HepG2 (cell line): ENCODE results near the gene HPCAL1. TPM values are rescaled to one million over a fixed set of nuclear protein-coding genes. Genes with fewer than 3 reads are reported as not detected.
A peak's percentile ranks its signal among the peaks of the same experiment; 100 is the strongest.

Source experiments
- CBX2 ChIP-seq, 2 experiments: fragments of 200-600 bp in 1 of 2; sonication (generic); formaldehyde crosslinking in 1 of 2; IDR thresholded peaks; 2 replicates each; pipeline versions ENCODE4 v1.7.0 to v1.8.1; 2018 to 2022; ENCODE audit warnings: low read depth in 2 of 2, low read length in 1 of 2, mild to moderate bottlenecking in 1 of 2, missing genetic modification reagents in 1 of 2
- IKZF1 ChIP-seq: fragments of 450-650 bp; IDR thresholded peaks from 2 replicates; pipeline ENCODE4 v1.7.1; 2016
- ZBTB38 ChIP-seq: sonication (generic); formaldehyde crosslinking; IDR thresholded peaks from 2 replicates; pipeline ENCODE4 v1.5.1; 2020; ENCODE audit warnings: mild to moderate bottlenecking, missing genetic modification reagents
- ZBTB7A ChIP-seq: sonication (generic); formaldehyde crosslinking; IDR thresholded peaks from 2 replicates; pipeline ENCODE4 v1.8.0; 2022; ENCODE audit warnings: mild to moderate bottlenecking, missing genetic modification reagents
- ZNF207 ChIP-seq: fragments of 450-650 bp; IDR thresholded peaks from 2 replicates; pipeline ENCODE4 v1.6.1; 2016; ENCODE audit warnings: antibody characterized with exemption, borderline replicate concordance
- ZNF264 ChIP-seq: sonication (generic); formaldehyde crosslinking; IDR thresholded peaks from 2 replicates; pipeline ENCODE4 v1.4.0; 2020; ENCODE audit warnings: missing genetic modification reagents
- ZNF530 ChIP-seq: sonication (generic); formaldehyde crosslinking; IDR thresholded peaks from 2 replicates; pipeline ENCODE4 v1.5.0; 2020; ENCODE audit warnings: low read depth, mild to moderate bottlenecking, missing genetic modification reagents
- ZNF543 ChIP-seq: sonication (generic); formaldehyde crosslinking; IDR thresholded peaks from 2 replicates; pipeline ENCODE4 v1.4.0; 2020; ENCODE audit warnings: mild to moderate bottlenecking, missing genetic modification reagents
- ZNF777 ChIP-seq: sonication (generic); formaldehyde crosslinking; IDR thresholded peaks from 2 replicates; pipeline ENCODE4 v1.4.0; 2020; ENCODE audit warnings: missing genetic modification reagents
- ZSCAN30 ChIP-seq: sonication (generic); formaldehyde crosslinking; IDR thresholded peaks from 2 replicates; pipeline ENCODE4 v1.5.0; 2020; ENCODE audit warnings: mild to moderate bottlenecking, missing genetic modification reagents
- polyA plus RNA-seq, 8 experiments: library from polyadenylated mRNA; depleted of rRNA in 3 of 8; stranded (reverse) in 7 of 8; unstranded in 1 of 8; fragments of >200 nt; fragmentation: Illumina TruSeq in 4 of 8; extraction: Trizol in 4 of 8; gene quantifications; 2 replicates each; pipeline versions ENCODE4 v1.2.1 to v1.2.3, GENCODE V29; 2011 to 2016; ENCODE audit warnings: low read depth in 4 of 8, missing spikeins in 1 of 8, mixed read lengths in 1 of 8; ENCODE audit not compliant: insufficient read depth in 1 of 8
- total RNA-seq, 5 experiments: library from RNA; depleted of rRNA; stranded (reverse); fragments of >200 nt; fragmentation: Illumina TruSeq; extraction: Trizol; gene quantifications; 2 replicates each; pipeline ENCODE4 v1.2.3, GENCODE V29; 2016; ENCODE audit warnings: low read depth in 1 of 5
- TF ChIP-seq, protein P1 (sequence below): sonication (generic); formaldehyde crosslinking; IDR thresholded peaks from 2 replicates; pipeline ENCODE4 v1.4.0; 2020; ENCODE audit warnings: missing genetic modification reagents
- TF ChIP-seq, protein P2 (sequence below): sonication (generic); formaldehyde crosslinking; IDR thresholded peaks from 2 replicates; pipeline ENCODE4 v1.8.0; 2022; ENCODE audit warnings: mild to moderate bottlenecking, missing genetic modification reagents
- TF ChIP-seq, protein P3 (sequence below): sonication (generic); formaldehyde crosslinking; IDR thresholded peaks from 2 replicates; pipeline ENCODE4 v1.5.1; 2020; ENCODE audit warnings: missing genetic modification reagents, mild to moderate bottlenecking, borderline replicate concordance
- TF ChIP-seq, protein P4 (sequence below): sonication (generic); formaldehyde crosslinking; IDR thresholded peaks from 2 replicates; pipeline ENCODE4 v1.8.0; 2022; ENCODE audit warnings: missing genetic modification reagents, mild to moderate bottlenecking, moderate library complexity, borderline replicate concordance
- TF ChIP-seq, protein P5 (sequence below): sonication (generic); formaldehyde crosslinking; IDR thresholded peaks from 2 replicates; pipeline ENCODE4 v1.5.1; 2020; ENCODE audit warnings: mild to moderate bottlenecking, missing genetic modification reagents, borderline replicate concordance

Gene HPCAL1
- total and polyA plus RNA-seq, 2 of the 13 experiments (the other 11 are each of a cell fraction or from before 2014, with no cell fraction given): 29.5 to 29.9 TPM

DNA sequence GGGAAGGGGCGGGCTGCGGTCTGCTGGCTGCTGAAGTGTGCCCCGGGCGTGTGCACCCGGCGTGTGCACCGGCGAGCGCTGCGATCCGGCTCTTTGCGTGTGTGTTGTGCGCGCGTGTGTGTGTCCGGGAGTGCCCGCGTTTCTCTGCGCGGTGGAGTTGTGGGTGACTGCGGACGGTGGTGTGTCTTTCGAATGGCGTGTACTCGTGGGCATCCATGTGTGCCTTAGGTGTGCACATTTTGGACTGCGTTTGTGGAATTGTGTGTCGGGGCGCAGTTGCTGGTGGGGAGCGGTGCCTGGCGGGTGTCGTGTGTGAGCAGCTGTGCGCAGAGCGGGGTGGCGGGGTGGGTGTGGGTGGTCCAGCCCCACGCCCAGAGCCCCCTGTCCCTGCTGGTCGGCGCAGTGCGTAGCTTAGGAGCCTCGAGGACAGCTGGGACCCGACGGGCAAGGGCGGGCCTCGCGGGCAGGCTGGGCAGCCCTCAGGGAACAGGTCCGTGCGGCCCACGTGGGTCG lies 533 bp downstream of the HPCAL1 start (continued):
- TF ChIP-seq, protein P1, sequence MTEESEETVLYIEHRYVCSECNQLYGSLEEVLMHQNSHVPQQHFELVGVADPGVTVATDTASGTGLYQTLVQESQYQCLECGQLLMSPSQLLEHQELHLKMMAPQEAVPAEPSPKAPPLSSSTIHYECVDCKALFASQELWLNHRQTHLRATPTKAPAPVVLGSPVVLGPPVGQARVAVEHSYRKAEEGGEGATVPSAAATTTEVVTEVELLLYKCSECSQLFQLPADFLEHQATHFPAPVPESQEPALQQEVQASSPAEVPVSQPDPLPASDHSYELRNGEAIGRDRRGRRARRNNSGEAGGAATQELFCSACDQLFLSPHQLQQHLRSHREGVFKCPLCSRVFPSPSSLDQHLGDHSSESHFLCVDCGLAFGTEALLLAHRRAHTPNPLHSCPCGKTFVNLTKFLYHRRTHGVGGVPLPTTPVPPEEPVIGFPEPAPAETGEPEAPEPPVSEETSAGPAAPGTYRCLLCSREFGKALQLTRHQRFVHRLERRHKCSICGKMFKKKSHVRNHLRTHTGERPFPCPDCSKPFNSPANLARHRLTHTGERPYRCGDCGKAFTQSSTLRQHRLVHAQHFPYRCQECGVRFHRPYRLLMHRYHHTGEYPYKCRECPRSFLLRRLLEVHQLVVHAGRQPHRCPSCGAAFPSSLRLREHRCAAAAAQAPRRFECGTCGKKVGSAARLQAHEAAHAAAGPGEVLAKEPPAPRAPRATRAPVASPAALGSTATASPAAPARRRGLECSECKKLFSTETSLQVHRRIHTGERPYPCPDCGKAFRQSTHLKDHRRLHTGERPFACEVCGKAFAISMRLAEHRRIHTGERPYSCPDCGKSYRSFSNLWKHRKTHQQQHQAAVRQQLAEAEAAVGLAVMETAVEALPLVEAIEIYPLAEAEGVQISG (CRISPR knock-in tag): no peak; the same call in 1 of the 2 replicates
- TF ChIP-seq CBX2 (IDR thresholded peaks at IDR 0.05; ENCODE audit: low read depth, low read length) (no peak), CBX2 (CRISPR knock-in tag; IDR thresholded peaks at IDR 0.05; ENCODE audit: low read depth) (no peak), ZNF543 (CRISPR knock-in tag) (no peak), ZNF777 (0 out of 2 replicates have a peak, but pooled peaks have one; percentile 82), ZSCAN30 (CRISPR knock-in tag) (no peak), ZBTB38 (CRISPR knock-in tag) (0 out of 2 replicates have a peak, but pooled peaks have one; percentile 13), ZBTB7A (CRISPR knock-in tag) (no peak), ZNF207 (no peak), IKZF1 (no peak), ZNF264 (no peak), ZNF530 (no peak)
- TF ChIP-seq, protein P2, sequence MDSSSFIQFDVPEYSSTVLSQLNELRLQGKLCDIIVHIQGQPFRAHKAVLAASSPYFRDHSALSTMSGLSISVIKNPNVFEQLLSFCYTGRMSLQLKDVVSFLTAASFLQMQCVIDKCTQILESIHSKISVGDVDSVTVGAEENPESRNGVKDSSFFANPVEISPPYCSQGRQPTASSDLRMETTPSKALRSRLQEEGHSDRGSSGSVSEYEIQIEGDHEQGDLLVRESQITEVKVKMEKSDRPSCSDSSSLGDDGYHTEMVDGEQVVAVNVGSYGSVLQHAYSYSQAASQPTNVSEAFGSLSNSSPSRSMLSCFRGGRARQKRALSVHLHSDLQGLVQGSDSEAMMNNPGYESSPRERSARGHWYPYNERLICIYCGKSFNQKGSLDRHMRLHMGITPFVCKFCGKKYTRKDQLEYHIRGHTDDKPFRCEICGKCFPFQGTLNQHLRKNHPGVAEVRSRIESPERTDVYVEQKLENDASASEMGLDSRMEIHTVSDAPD (CRISPR knock-in tag): no peak
- TF ChIP-seq, protein P3, sequence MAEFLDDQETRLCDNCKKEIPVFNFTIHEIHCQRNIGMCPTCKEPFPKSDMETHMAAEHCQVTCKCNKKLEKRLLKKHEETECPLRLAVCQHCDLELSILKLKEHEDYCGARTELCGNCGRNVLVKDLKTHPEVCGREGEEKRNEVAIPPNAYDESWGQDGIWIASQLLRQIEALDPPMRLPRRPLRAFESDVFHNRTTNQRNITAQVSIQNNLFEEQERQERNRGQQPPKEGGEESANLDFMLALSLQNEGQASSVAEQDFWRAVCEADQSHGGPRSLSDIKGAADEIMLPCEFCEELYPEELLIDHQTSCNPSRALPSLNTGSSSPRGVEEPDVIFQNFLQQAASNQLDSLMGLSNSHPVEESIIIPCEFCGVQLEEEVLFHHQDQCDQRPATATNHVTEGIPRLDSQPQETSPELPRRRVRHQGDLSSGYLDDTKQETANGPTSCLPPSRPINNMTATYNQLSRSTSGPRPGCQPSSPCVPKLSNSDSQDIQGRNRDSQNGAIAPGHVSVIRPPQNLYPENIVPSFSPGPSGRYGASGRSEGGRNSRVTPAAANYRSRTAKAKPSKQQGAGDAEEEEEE: no peak
- TF ChIP-seq, protein P4, sequence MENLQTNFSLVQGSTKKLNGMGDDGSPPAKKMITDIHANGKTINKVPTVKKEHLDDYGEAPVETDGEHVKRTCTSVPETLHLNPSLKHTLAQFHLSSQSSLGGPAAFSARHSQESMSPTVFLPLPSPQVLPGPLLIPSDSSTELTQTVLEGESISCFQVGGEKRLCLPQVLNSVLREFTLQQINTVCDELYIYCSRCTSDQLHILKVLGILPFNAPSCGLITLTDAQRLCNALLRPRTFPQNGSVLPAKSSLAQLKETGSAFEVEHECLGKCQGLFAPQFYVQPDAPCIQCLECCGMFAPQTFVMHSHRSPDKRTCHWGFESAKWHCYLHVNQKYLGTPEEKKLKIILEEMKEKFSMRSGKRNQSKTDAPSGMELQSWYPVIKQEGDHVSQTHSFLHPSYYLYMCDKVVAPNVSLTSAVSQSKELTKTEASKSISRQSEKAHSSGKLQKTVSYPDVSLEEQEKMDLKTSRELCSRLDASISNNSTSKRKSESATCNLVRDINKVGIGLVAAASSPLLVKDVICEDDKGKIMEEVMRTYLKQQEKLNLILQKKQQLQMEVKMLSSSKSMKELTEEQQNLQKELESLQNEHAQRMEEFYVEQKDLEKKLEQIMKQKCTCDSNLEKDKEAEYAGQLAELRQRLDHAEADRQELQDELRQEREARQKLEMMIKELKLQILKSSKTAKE (CRISPR knock-in tag): 0 out of 2 replicates have a peak, but pooled peaks have one; percentile 11
- TF ChIP-seq, protein P5, sequence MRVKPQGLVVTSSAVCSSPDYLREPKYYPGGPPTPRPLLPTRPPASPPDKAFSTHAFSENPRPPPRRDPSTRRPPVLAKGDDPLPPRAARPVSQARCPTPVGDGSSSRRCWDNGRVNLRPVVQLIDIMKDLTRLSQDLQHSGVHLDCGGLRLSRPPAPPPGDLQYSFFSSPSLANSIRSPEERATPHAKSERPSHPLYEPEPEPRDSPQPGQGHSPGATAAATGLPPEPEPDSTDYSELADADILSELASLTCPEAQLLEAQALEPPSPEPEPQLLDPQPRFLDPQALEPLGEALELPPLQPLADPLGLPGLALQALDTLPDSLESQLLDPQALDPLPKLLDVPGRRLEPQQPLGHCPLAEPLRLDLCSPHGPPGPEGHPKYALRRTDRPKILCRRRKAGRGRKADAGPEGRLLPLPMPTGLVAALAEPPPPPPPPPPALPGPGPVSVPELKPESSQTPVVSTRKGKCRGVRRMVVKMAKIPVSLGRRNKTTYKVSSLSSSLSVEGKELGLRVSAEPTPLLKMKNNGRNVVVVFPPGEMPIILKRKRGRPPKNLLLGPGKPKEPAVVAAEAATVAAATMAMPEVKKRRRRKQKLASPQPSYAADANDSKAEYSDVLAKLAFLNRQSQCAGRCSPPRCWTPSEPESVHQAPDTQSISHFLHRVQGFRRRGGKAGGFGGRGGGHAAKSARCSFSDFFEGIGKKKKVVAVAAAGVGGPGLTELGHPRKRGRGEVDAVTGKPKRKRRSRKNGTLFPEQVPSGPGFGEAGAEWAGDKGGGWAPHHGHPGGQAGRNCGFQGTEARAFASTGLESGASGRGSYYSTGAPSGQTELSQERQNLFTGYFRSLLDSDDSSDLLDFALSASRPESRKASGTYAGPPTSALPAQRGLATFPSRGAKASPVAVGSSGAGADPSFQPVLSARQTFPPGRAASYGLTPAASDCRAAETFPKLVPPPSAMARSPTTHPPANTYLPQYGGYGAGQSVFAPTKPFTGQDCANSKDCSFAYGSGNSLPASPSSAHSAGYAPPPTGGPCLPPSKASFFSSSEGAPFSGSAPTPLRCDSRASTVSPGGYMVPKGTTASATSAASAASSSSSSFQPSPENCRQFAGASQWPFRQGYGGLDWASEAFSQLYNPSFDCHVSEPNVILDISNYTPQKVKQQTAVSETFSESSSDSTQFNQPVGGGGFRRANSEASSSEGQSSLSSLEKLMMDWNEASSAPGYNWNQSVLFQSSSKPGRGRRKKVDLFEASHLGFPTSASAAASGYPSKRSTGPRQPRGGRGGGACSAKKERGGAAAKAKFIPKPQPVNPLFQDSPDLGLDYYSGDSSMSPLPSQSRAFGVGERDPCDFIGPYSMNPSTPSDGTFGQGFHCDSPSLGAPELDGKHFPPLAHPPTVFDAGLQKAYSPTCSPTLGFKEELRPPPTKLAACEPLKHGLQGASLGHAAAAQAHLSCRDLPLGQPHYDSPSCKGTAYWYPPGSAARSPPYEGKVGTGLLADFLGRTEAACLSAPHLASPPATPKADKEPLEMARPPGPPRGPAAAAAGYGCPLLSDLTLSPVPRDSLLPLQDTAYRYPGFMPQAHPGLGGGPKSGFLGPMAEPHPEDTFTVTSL: 0 out of 2 replicates have a peak, but pooled peaks have one; percentile 6
